MCF 10A (cell line): ENCODE results near the gene BHMT2. TPM values are rescaled to one million over a fixed set of nuclear protein-coding genes. Genes with fewer than 3 reads are reported as not detected.

Source experiments
- BruUV-seq: library from RNA; stranded (reverse); fragments of 400-500 nt; replicated peaks from 2 replicates; lab custom pipeline; 2021; lab: Mats Ljungman, UMichigan
- CTCF ChIA-PET: fragments of 300-600 bp; sonication (Branson Sonifier 250); formaldehyde crosslinking; extraction: SDS; loops from one replicate; lab custom pipeline; 2021; ENCODE audit warnings: antibody characterized with exemption, inconsistent platforms; lab: Yijun Ruan, JAX
- POLR2A ChIA-PET: fragments of 300-600, 350-650 bp; sonication (Branson Sonifier 250); formaldehyde crosslinking; extraction: SDS; loops from one replicate; lab custom pipeline; 2020; ENCODE audit warnings: antibody characterized with exemption, inconsistent platforms; lab: Yijun Ruan, JAX
- DNase-seq: peaks from one replicate; pipeline ENCODE4 v3.0.0-alpha.2; 2018; ENCODE audit not compliant: unreplicated experiment
- H3K27ac Mint-ChIP-seq: one replicate; pipeline ENCODE4 v1.8.0; 2022; ENCODE audit warnings: mild to moderate bottlenecking, low read depth, mixed read lengths; ENCODE audit not compliant: unreplicated experiment
- H3K27me3 Mint-ChIP-seq: one replicate; pipeline ENCODE4 v1.8.0; 2022; ENCODE audit warnings: mixed read lengths; ENCODE audit not compliant: insufficient read depth, unreplicated experiment
- H3K36me3 Mint-ChIP-seq: one replicate; pipeline ENCODE4 v1.8.0; 2022; ENCODE audit warnings: mild to moderate bottlenecking, moderate library complexity, mixed read lengths; ENCODE audit not compliant: insufficient read depth, unreplicated experiment
- H3K4me1 Mint-ChIP-seq: one replicate; pipeline ENCODE4 v1.8.0; 2022; ENCODE audit warnings: mixed read lengths; ENCODE audit not compliant: insufficient read depth, unreplicated experiment
- H3K4me3 Mint-ChIP-seq: one replicate; pipeline ENCODE4 v1.8.0; 2022; ENCODE audit warnings: mild to moderate bottlenecking, moderate library complexity, mixed read lengths; ENCODE audit not compliant: unreplicated experiment
- H3K9me3 Mint-ChIP-seq: one replicate; pipeline ENCODE4 v1.8.0; 2022; ENCODE audit warnings: mixed read lengths; ENCODE audit not compliant: unreplicated experiment
- CTCF ChIP-seq: fragments of 200-600 bp; IDR thresholded peaks from one replicate; pipeline ENCODE4 v1.8.0; 2022; ENCODE audit warnings: antibody characterized with exemption, mild to moderate bottlenecking; ENCODE audit not compliant: unreplicated experiment
- intact Hi-C: fragments of 100-400 bp; cut with micrococcal nuclease; formaldehyde crosslinking; loops from 2 replicates; pipeline ENCODE4 v1.14.1; 2022
- total RNA-seq: library from RNA; stranded (reverse); gene quantifications from 2 replicates; pipeline ENCODE4 v1.2.3, GENCODE V29; 2022

The BHMT2 gene
- total RNA-seq, 1 experiment from 2014 or later, result not detected

GRCh38 chr5:79035237-79035636, 34.3 kb upstream of the BHMT2 start:
- POLR2A ChIA-PET, result no interaction called here
- H3K9me3 Mint-ChIP-seq, result no peaks in the 10 kb centered on the region
- no peak overlapping the region for H3K4me3 Mint-ChIP-seq
- CTCF ChIA-PET, result interaction anchor here (0.5 to 2.7 kb wide), 5 partner anchors 8 to 99 kb away, joined by 3 to 16 read pairs (median 4); no protein-coding TSS in a partner anchor
- DNase-seq, result no peak
- no peaks in the 10 kb centered on the region for H3K36me3 Mint-ChIP-seq
- intact Hi-C loops, result no loop called here
- no TSS peak for BruUV-seq
- H3K4me1 Mint-ChIP-seq, result no peaks in the 10 kb centered on the region
- no peak overlapping the region for H3K27ac Mint-ChIP-seq
- no peaks in the 10 kb centered on the region for H3K27me3 Mint-ChIP-seq
- no peak for TF ChIP-seq CTCF

- no peak for DNase-seq
- CTCF ChIA-PET, result interaction anchor here (0.8 to 2.7 kb wide), 2 partner anchors 12 to 16 kb away, joined by 3 to 16 read pairs; no protein-coding TSS in a partner anchor
- H3K36me3 Mint-ChIP-seq, result no peaks in the 10 kb centered on the region
- no peaks in the 10 kb centered on the region for H3K9me3 Mint-ChIP-seq
- H3K4me3 Mint-ChIP-seq, result no peak overlapping the region
- H3K27ac Mint-ChIP-seq, result no peak overlapping the region
- no peak for TF ChIP-seq CTCF
- POLR2A ChIA-PET, result no interaction called here
- H3K4me1 Mint-ChIP-seq, result no peaks in the 10 kb centered on the region
- no peaks in the 10 kb centered on the region for H3K27me3 Mint-ChIP-seq
- intact Hi-C loops, result no loop called here
- no TSS peak for BruUV-seq
These were observed 32.8 kb upstream of the BHMT2 start for GRCh38 chr5:79036769-79037168.

GRCh38 chr5:79042188-79042587, 27.4 kb upstream of the BHMT2 start:
- intact Hi-C loops, result no loop called here
- Mint-ChIP-seq H3K4me1 (no peaks in the 10 kb centered on the region), H3K36me3 (no peaks in the 10 kb centered on the region), H3K27me3 (no peaks in the 10 kb centered on the region), H3K27ac (no peak overlapping the region), H3K9me3 (no peaks in the 10 kb centered on the region), H3K4me3 (no peak overlapping the region)
- ChIA-PET CTCF (interaction anchor here (0.7 to 2.5 kb wide), 3 partner anchors 18 to 474 kb away, joined by 4 to 14 read pairs (median 5); no protein-coding TSS in a partner anchor), POLR2A (interaction anchor here (2.0 kb wide), 1 partner anchor 12 kb away, joined by 4 read pairs; no protein-coding TSS in a partner anchor)
- no peak for DNase-seq
- no TSS peak for BruUV-seq
- TF ChIP-seq CTCF, result no peak

- Mint-ChIP-seq H3K9me3 (no peaks in the 10 kb centered on the region), H3K27ac (no peak overlapping the region), H3K36me3 (no peaks in the 10 kb centered on the region), H3K27me3 (no peaks in the 10 kb centered on the region), H3K4me3 (no peak overlapping the region), H3K4me1 (no peaks in the 10 kb centered on the region)
- DNase-seq, result no peak
- TF ChIP-seq CTCF, result no peak
- no TSS peak for BruUV-seq
- CTCF ChIA-PET, result interaction anchor here (0.9 to 2.6 kb wide), 3 partner anchors 10 to 86 kb away, joined by 3 to 18 read pairs (median 6); no protein-coding TSS in a partner anchor
- intact Hi-C loops, result no loop called here
- POLR2A ChIA-PET, result interaction anchor here (0.7 kb wide), 2 partner anchors 56 to 402 kb away, joined by 3 read pairs; no protein-coding TSS in a partner anchor
These were observed 22.4 kb upstream of the BHMT2 start for GRCh38 chr5:79047199-79047598.
